Measurements from ENCODE around the gene IRS1. TPM values are rescaled to one million over a fixed set of nuclear protein-coding genes. Genes with fewer than 3 reads are reported as not detected.
A peak's percentile ranks its signal among the peaks of the same experiment; 100 is the strongest.

IRS1 gene
- total and polyA plus RNA-seq, 2 donors from 2014 or later = 4.5 to 13.4 TPM

GRCh38 chr2:226802573-226802972 is 3.0 kb upstream of the IRS1 start:
- TF ChIP-seq, protein P1, sequence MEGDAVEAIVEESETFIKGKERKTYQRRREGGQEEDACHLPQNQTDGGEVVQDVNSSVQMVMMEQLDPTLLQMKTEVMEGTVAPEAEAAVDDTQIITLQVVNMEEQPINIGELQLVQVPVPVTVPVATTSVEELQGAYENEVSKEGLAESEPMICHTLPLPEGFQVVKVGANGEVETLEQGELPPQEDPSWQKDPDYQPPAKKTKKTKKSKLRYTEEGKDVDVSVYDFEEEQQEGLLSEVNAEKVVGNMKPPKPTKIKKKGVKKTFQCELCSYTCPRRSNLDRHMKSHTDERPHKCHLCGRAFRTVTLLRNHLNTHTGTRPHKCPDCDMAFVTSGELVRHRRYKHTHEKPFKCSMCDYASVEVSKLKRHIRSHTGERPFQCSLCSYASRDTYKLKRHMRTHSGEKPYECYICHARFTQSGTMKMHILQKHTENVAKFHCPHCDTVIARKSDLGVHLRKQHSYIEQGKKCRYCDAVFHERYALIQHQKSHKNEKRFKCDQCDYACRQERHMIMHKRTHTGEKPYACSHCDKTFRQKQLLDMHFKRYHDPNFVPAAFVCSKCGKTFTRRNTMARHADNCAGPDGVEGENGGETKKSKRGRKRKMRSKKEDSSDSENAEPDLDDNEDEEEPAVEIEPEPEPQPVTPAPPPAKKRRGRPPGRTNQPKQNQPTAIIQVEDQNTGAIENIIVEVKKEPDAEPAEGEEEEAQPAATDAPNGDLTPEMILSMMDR (IDR thresholded peaks at IDR 0.05; ENCODE audit: borderline replicate concordance, extremely low read depth, insufficient read depth) = peak; percentile 70
- no peak overlapping the region for H3K4me3 ChIP-seq (ENCODE audit: low read length in 3 of 3)
- FAIRE-seq (peak; percentile 94), DNase-seq (peak in 2 of 5 donors; percentile 78 to 92)
- intact Hi-C loops (cut with DNase I) = loop anchor here (10.0 kb wide), 1 partner anchor 918 kb away; no protein-coding TSS in a partner anchor
- peaks cover 0 to 10% (median 8%) of the 10 kb centered on the region in 3 donors for H3K4me1 ChIP-seq (ENCODE audit: control insufficient read depth in 2 of 3, insufficient read depth in 2 of 3, low read depth in 1 of 3, low read length in 3 of 3)
- no peak overlapping the region for H3K27ac ChIP-seq (ENCODE audit: low read depth in 2 of 2, low read length in 2 of 2)
- no peaks in the 10 kb centered on the region for H3K36me3 ChIP-seq (ENCODE audit: control insufficient read depth in 2 of 3, insufficient read depth in 3 of 3, low read length in 3 of 3)
- peak overlapping the region in 1 of 3 donors; percentile 59 for H3K9ac ChIP-seq (ENCODE audit: low read length in 3 of 3)
- no peaks in the 10 kb centered on the region for H3K27me3 ChIP-seq (ENCODE audit: control insufficient read depth, insufficient read depth, low read length)
- no peaks in the 10 kb centered on the region for H3K9me3 ChIP-seq (ENCODE audit: control insufficient read depth in 2 of 3, insufficient read depth in 1 of 3, low read length in 3 of 3)

DNA sequence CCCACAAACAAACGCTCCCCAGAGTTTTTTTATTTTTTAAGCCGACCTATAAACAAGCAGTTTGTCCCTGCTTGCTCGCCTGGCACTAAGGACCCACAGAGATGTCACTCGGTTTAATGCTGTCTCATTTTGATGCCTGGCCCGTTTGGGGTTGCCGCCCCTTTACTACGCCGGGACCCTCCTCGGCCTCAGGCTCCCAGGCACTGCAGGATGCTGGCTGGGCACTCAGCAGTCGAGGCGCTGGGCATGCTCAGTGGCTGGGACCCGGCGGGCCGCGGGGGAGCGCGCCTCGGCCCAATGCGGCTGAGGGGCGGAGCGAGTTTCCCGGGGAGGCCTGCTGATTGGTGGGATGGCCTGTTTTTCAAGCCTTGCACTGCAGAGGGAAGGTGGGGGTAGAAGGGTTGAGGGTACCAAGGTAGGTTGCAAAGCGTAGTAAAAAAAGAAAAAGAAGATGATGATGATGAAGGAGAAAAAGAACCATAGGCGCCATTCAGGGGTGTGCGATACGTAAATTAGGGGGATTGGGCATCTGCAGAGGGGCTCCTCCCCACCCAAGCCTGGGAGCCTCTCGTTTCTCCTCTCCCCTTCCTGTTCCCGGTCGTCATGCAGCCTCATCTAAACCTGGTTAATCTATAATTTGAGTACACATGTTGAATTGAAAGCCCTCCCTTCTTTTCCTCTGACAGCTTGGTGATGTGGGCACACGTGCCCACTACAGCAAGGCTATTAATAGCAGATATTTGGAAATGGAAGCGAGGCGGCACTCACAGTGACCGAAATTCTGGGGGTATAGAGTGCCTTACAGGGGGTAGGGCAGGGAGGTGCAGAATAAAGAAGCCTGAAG is 1.5 kb upstream of the IRS1 start:
- H3K36me3 ChIP-seq (ENCODE audit: control insufficient read depth in 2 of 3, insufficient read depth in 3 of 3, low read length in 3 of 3) = no peaks in the 10 kb centered on the region
- H3K9ac ChIP-seq (ENCODE audit: low read length in 3 of 3) = peak overlapping the region; percentile 41 to 94 (median 69)
- H3K4me3 ChIP-seq (ENCODE audit: low read length in 3 of 3) = peak overlapping the region; percentile 74 to 85 (median 82)
- TF ChIP-seq, protein P1 (IDR thresholded peaks at IDR 0.05; ENCODE audit: borderline replicate concordance, extremely low read depth, insufficient read depth) = no peak
- FAIRE-seq = no peak
- no peaks in the 10 kb centered on the region for H3K27me3 ChIP-seq (ENCODE audit: control insufficient read depth, insufficient read depth, low read length)
- H3K27ac ChIP-seq (ENCODE audit: low read depth in 2 of 2, low read length in 2 of 2) = peak overlapping the region; percentile 86 to 87
- no peaks in the 10 kb centered on the region for H3K9me3 ChIP-seq (ENCODE audit: control insufficient read depth in 2 of 3, insufficient read depth in 1 of 3, low read length in 3 of 3)
- intact Hi-C loops (cut with DNase I) = loop anchor here (10.0 kb wide), 1 partner anchor 916 kb away; no protein-coding TSS in a partner anchor
- H3K4me1 ChIP-seq (ENCODE audit: control insufficient read depth in 2 of 3, insufficient read depth in 2 of 3, low read depth in 1 of 3, low read length in 3 of 3) = peaks cover 0 to 16% (median 10%) of the 10 kb centered on the region in 3 donors
- peak; percentile 94 to 96 (median 95) for DNase-seq

DNA sequence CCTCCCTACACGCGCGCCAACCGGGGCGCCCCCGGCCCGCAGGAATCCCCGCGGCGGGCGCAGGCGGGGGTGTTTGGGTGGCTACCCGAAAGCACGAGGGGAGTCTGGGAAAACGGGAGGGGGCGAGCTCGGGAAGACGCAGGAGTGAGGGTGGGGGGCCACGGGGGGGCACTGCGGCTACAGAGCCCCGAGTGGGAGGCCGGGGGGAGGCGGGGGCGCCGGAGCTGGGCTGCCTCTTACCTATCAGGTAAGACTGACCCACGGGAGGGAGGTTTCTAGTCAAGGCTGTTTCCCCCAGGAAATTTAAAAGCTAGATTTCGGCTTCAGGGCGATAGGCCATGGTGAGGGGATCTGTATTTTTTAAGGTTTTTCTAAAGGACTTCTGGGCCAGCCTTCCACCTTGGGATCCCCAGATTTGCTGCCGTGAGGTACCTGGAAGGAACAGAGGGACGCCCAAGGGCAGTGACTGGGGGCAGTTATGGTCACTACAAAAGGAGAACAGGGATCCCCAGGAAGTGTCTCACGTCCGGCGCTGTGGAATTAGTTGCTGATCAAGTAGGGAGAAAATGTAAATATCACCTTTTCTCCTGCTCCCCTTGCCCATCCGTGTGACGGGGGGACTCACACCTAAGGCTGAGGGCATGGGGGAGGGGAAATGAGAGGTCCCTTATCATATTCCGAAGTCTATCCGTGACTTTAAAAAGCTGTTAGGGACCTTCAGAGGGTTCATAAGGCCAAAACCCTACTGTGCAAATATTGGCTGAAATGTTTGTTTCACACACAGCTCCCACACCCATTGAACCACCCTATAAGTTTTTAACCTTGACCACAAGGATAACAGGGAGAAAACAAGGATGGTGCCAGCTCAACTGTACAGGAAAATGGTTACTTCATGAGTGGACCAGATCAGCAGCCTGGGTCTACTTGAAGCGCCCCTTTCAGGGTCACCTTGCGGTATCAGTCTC is 638 bp upstream of the IRS1 start:
- DNase-seq (peak in 4 of 5 donors; percentile 37 to 84 (median 56)), FAIRE-seq (no peak)
- Histone ChIP-seq H3K27ac (ENCODE audit: low read depth in 2 of 2, low read length in 2 of 2) (peak overlapping the region; percentile 86 to 87), H3K27me3 (ENCODE audit: control insufficient read depth, insufficient read depth, low read length) (no peaks in the 10 kb centered on the region), H3K4me3 (ENCODE audit: low read length in 3 of 3) (peak overlapping the region; percentile 50 to 74 (median 52)), H3K4me1 (ENCODE audit: control insufficient read depth in 2 of 3, insufficient read depth in 2 of 3, low read depth in 1 of 3, low read length in 3 of 3) (peaks cover 0 to 20% (median 10%) of the 10 kb centered on the region in 3 donors), H3K36me3 (ENCODE audit: control insufficient read depth in 2 of 3, insufficient read depth in 3 of 3, low read length in 3 of 3) (no peaks in the 10 kb centered on the region), H3K9ac (ENCODE audit: low read length in 3 of 3) (peak overlapping the region in 2 of 3 donors; percentile 11 to 94), H3K9me3 (ENCODE audit: control insufficient read depth in 2 of 3, insufficient read depth in 1 of 3, low read length in 3 of 3) (no peaks in the 10 kb centered on the region)
- intact Hi-C loops (cut with DNase I) = loop anchor here (10.0 kb wide), 2 partner anchors 145 to 915 kb away; no protein-coding TSS in a partner anchor
- TF ChIP-seq, protein P1 (IDR thresholded peaks at IDR 0.05; ENCODE audit: borderline replicate concordance, extremely low read depth, insufficient read depth) = no peak
